Putamen (tissue), 1 donor: ENCODE results near the gene RAB15.

Experiments
- DNase-seq: peaks from one replicate; pipeline ENCODE4 v3.0.0-alpha.2; 2016; ENCODE audit warnings: low spot score

The RAB15 gene

DNA sequence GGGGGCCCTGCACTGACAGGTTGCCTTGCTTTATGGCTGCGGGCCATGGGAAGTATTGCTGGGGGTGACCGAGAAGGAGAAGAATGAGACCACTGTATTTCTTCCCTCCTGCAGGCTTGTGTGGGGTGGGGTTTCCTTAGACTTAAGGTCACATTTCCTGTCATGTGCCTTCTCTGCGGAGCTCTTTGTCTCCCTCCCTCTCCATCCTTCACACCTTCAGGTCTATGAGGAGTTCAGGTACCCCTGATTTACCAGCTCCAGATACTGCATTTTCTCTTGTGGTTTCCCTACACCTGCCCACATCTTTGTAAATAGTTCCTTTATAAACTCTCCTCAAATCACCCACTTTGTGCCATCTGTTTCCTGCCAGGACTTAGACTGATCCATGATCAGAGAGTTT, 18.2 kb upstream of the RAB15 start:
- no peak for DNase-seq

DNA sequence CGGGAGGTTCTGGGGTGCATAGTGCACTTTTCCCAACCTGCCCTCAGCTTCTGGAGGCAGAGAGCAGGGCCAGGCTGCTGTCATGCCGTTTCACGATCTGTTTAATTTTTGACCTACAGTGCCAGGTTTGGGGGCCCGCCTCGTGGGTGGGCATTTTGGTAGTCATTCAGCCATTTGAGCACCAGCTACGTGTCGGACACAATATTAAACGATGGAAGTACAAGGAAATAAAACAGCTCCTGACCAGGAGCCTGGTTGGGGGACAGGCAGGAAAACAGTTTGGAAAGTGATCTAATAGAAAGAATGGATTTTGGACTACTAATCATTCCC, 15.3 kb upstream of the RAB15 start:
- no peak for DNase-seq

DNA sequence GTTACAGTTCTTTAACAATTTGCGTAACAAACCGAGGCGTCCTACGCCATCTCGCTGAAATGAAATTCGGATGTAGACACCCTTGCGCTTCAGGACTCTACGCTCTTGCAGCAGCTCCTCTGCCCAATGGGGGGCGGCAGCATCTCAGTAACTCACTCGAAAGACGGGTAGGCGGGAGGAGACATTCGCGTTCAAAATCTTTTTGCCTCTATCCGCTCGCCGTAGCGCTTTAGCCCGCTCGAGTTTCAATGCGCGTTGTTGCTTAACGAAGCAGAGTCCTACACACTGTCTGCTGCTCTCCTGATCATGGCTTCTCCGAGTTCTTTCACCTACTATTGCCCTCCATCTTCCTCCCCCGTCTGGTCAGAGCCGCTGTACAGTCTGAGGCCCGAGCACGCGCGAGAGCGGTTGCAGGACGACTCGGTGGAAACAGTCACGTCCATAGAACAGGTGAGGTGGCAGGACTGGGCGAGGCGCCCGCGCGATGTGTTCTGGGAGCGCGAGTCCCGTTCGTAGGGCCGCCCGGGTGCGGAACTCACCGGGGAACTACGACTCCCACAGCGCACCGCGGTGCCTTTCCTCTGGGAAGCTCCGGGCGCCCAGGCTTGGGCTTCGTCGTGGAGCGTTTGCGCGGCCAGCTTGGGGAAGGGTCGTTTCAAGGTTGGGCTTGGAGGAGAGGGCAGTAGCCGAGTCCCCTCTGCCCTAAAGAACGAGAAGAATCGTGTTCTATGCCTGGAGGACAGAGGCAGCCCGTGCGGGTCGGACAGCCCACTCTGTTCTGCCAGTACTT, 14.7 kb upstream of the RAB15 start, which contains the start of gene FNTB:
TSS of gene FNTB (plus strand) at position 248 of the 790 bp plus-strand sequence. CDS start at position 307, 59 bp downstream.
- peak; percentile 98 for DNase-seq

DNA sequence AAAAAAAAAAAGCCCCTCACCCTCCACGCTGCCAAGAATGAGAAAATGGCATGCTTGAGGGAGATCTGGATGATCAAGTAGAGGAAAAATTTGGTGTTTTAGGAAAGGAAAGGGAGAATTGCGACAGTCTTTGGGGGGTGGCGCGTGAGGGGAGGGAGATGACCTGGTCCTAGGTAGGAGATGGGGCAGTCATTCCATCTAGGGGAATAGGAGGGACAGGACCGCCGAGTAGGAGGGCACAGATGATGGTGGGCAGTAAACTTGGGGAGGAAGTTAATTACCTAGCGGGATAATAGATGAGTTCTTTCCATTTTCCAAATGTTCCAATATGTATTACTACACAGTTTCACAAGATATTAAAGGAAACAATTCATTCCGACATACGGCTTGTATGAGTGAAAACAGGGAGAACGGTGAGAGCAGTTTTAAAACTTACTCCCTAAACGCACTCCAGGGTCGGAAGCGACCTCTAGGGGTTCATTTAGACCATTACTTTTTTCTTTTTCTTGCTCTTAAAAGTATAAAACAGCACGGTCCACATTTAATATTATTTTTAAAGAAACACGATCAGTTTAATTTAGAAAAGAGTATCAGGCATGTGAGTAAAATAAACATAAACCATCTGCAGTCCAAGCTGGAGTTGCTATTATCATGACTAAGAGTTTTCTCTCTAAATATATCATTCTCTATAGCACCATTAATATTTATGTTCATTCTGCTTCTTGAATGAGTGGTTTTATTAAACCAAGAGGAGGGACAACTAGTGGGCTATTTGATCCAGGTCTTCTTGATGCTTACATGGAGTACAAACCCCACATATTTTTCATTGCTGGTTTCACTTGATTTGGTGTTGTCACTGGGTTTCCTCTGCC, 11.5 kb upstream of the RAB15 start:
- DNase-seq = no peak

DNA sequence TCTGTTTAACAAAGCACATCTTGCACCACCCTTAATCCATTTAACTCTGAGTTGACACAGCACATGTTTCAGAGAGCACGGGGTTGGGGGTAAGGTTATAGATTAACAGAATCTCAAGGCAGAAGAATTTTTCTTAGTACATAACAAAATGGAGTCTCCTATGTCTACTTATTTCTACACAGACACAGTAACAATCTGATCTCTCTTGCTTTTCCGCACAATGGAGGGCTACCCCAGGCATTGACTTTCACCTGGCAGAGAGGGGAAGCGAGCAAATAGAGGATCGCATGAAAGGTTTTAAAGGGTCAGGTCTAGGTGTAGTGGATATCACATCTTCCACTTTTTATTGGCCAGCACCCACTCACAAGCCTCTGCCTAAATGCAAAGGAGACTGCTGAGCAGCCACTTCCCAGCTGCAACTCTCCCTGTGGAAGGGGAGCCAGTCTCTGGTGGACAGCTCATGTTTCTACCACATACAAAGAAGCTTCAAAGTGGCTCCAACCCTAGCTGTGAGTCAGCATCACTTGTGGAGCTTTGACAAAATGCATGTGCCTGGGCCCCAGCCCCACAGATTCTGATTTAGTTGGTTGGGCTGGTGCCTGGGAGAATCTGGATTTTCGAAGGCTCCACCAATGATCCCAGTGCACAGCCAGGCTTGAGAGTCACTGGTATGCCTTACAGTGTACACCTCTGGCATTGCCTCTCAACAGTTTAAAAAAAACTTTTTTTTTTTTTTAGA, 7.4 kb upstream of the RAB15 start:
- no peak for DNase-seq

DNA sequence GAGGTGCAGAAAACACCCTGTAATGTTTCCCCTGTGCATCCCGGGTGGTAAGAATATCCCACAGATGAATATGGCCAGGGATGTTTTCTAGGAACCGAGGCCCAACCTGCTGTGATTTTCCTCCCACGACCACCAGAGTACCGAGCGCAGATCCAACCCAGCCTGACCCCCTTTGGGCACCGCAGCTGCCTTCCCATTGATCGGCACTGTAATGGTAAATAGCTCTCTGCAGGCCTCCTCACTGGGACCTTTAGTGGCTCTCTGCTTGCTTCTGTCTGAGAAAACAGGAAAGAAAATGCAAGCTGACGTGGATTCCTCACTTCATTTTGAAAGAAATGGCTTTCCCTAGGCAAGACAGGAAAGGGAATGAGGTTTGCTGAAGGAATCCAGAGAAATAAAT, 2.4 kb upstream of the RAB15 start:
- DNase-seq = no peak

DNA sequence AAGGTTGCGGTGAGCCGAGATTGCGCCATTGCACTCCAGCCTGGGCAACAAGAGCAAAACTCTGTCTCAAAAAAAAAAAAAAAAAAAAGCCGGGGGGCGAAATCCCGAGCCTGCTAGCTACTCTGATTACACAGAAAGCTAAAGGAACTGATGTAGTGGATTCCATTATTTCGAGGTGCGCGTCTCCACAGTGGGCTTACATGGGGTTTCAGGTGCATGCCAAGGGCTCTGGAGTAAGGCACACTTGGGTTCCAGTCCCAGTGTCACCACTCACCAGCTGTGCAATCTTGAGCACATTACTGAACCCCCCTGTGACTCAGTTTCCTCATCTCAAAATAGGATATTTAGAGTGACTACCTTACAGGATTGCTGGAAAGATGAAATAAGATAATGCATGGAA, 1.7 kb upstream of the RAB15 start:
- no peak for DNase-seq

DNA sequence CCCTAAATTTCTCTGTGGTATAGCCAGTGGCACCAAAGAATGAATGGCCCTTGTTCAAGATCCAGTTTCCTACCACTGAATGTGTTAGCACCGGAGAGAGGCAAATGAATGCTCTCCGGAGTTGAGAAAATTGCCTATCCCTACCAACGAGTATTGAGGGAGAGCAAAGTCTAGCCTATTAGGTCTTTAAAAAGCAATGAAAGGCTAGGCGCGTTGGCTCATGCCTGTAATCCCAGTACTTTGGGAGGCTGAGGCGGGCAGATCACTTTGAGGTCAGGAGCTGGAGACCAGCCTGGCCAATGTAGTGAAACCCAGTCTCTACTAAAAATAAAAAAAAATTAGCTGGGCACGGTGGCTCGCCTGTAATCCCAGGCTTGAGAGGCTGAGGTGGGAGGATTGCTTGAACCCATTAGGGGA, 898 bp upstream of the RAB15 start:
- no peak for DNase-seq

DNA sequence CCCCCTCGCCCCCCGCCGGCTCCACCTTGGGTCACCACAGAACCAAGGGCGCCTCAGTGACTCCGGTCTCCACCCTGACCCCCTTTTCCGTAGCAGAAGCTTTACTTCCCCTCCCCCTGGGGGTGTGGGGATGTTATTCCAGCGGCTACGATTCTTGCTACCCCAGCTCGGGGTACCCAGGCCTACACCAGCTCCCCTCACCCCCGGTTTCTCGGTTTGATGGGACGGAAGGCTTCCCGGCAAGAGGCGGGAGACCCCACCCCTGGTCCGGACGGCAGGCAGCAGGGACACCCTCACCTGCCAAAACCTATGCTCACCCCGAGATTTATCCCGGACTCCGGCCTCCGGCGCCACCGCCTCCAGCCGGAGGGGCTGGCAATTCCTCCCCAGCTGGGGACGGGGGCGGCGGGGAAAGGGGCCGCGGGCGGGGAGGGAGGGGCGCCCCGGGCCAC, 619 bp downstream of the RAB15 start:
- no peak for DNase-seq

DNA sequence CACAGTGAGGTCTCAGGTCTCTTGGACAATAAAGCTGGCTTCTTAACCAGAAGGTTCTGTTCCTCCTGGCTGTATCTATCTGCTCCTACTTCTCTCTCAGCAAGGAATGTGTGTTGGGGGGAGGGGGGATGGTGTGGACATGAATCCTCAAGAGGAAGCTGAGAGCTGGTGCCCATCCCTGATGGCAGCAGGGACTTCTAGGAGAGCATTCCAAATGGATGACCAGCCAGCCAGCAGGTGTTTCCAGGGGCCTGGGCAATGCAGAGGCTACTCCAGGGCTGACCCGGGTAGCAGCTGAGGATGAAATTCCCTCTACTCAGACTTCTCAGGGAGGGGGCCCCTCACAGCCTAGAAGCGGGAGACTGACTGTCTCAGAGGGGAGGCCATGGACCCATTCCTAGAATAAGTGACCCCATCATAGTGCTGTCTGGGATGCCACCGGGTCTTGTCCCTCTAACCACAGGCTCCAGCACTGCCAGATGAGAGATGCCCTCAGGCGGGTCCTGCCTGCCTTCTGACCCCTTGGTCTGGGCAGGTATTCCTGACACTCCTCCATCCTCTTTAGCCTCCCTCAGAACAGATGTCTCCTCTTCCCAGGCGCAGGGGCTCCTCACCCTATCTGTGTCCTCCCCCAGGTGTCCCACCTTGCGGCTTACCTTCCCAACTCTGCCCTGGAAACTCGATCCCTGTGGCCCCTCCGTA, 1.2 kb downstream of the RAB15 start:
- no peak for DNase-seq

DNA sequence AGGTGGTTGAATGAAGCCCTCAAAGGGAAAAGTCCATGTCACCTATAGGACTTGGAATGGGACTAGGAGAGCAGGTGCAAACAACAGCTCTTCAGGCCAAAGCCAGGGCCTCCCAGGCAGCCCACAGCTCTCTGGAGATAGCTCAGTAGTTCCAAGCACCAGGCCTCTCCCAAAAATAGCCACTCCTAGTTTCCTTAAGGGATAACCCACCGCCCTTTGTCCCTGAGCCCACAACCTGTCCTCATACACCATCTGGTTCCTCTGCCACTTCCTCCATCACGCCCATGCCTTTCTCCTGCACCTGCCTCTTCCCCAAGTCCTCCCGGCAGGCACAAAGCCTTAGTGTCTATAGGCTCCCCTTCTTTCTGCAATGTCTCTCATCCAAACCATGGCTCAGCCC, 2.1 kb downstream of the RAB15 start:
- DNase-seq = no peak

DNA sequence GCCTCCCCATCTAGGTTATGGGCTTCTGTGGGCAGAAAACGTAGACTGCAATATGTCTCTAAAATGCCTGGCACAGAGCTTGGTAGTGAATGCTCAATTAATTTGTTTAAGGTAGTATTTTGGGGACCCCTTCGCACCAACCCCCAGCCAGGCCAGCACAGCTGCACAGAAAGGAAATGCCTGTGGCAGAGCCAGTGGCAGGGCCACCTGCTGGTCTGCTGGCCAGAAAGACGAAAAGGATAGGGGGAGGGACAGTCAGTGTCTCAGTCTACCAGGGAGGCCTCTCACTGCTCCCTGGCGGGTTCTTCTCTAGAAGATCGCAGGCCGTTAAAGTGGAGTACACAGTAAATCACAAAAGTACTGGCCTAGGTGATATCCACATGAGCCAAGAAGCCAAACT, 3.5 kb downstream of the RAB15 start:
- no peak for DNase-seq

DNA sequence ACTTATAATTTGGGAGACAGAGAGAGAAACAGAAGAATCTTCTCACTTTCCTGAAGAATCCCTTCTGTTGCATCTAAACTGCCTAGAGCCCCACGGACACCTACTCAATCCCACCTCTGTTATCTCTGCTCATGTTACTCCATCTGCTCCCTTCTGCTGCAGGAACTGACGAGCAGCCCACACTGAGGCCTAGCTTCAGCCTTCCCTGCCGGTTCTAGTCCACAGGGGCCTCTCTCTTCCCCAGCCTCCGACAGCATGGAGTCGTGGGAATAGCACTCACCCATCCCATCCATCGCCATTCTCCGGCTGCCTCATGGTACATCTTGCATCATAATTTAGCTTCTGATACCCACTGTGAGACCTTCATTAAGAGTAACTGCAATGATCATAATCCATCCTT, 4.0 kb downstream of the RAB15 start:
- no peak for DNase-seq

DNA sequence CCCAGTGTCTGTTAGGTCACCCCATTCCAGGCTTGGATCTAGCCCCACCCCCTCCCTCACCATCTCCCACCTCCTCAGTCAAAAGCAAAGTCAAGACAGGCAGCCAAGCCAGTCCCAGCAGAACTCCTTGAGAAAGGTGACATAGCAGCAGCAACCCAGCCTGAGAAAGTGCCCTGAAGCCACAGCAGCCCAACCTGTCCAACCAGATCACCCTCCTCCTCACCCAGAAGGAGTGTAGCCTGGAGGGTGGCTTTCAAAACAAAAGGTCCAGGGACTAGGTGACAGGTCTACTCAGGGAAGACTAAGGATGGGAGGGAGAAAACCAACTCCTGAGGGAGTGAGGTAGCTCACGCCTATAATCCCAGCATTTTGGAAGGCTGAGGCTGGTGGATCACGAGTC, 5.2 kb downstream of the RAB15 start:
- DNase-seq = no peak

DNA sequence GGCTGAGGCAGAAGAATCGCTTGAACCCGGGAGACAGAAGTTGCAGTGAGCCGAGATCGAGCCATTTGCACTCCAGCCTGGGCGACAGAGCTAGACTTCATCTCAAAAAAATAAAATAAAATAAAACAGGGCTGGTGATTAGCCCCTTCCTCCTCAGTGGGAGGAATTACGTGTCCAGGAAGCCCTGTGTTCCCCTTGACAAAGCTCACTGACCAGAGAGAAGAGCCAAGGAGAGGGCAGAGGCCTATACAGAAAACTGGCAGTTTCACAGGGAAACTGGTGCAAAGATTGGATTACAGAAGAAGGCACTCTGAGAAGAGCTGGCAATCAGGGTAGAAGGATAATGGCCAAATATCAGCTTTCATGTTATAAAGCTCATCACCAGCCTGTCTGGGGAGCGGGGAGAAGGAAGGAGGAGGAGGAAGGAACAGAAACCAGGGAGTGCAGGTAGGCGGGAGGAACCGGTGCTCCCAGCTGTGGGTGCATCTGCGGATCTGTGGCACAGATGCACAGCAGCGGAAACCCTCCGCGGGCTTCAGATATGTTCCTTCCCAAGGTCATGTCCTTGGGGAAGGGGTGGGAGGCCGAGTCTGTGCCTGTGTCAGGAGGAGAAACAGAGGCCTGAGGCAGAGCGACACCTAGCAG, 6.7 kb downstream of the RAB15 start:
- DNase-seq = peak; percentile 68

DNA sequence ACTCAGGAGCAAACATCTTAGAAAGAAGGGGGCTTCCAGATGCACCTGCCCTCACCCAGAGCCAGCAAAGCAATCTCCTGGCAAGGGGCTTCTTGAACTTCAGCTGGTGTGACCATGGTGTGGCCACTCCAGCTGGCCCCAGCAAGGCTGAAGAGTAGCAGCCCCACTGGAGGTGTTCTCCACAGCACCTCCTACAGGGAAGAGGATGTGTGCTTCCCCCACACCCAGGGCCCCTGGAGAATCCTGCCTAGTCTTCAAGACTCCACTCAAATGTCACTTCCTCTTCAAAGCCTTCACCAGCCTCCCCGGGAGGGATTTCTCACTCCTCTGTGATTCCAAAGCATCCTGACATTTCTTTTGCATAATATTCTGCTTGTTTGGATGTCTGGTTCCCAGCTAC, 8.5 kb downstream of the RAB15 start:
- no peak for DNase-seq

DNA sequence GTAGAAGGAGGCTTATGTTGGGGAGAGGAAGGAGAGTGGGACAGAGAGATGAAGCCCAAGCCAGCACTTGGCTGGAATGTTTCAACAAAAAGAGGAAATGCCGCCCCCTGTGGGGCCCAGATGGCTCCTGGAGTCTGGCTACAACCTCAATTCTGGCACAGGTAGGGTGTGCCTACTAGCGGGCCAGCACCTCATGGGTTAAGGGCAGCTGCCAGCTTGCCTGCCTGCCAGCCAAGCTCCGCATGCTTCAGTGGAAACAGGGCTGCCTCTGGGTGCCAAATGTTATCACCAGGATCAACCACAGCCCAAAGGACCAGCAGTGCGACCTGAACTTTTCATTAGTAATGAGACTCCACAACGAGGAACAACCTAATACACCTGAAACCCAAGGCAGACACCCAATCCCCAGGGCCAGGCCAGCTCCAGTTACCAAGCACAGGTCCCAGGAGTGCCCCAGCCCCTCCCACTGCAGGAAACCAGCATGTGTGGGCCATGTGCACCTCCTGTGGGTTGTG, 11.3 kb downstream of the RAB15 start:
- no peak for DNase-seq

DNA sequence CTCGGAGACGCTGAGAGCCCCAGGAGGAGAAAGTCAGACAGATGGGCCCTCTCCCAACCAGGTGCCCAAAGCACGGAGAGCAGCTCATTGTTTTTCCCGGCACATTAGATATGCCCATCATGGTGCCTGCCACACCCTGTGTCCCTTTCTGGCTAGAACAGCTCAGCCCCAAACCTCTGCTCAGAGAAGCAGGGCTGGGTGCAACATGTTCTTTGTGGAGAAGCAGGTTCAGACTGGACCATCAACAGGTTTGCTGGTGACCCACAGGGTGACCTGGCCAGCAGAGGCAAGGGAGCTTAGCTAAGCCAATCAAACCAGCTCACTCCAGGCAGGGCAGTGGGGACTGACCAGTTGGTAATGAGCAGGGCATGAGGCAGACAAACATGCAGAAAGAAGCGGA, 13.4 kb downstream of the RAB15 start:
- no peak for DNase-seq

DNA sequence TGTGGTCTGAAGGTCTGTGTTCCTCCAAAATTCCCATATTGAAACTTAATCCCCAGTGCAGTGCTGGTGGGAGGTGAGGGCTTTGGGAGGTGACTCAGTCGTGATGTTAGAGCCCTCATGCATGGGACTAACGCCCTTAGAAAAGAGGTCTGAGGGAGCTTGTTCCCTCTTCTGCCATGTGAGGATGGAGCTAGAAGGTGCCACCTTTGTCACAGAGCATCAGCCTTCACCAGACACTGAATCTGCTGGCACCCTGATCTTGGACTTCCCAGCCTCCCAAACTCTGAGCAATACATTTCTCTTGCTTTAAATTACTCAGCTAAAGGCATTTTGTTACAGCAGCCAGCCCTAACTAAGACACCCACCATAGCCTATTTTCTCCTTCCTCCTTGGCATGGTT, 13.9 kb downstream of the RAB15 start:
- no peak for DNase-seq

DNA sequence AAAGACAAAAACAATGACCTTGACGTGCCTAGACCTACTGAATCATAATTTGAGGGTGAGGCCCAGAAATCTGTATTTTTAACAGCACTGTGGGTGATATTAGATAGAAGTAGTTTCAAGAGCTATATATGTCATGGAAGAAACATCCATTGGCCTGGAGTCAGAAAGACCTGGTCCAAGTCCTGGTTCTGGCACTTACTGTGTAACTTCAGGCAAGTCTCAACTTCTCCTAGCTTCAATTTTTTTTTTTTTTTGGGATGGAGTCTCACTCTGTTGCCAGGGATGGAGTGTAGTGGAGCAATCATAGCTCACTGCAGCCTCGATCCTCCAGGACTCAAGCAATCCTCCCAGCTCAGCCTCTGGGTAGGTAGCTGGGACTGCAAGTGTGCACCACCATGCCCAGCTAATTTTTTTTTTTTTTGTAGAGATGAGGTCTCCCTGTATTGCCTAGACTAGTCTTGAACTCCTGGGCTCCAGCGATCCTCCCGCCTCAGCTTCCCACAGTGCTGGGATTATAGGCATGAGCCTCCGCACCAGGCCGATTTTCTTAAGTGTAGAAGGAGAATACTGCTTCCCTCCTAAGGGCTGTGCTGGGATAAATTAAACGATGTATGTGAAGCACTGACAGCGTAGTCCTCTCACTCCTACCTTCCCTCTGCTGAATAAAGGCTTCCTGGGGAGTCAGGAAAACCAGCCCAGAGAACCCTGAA, 15.3 kb downstream of the RAB15 start:
- DNase-seq = no peak

DNA sequence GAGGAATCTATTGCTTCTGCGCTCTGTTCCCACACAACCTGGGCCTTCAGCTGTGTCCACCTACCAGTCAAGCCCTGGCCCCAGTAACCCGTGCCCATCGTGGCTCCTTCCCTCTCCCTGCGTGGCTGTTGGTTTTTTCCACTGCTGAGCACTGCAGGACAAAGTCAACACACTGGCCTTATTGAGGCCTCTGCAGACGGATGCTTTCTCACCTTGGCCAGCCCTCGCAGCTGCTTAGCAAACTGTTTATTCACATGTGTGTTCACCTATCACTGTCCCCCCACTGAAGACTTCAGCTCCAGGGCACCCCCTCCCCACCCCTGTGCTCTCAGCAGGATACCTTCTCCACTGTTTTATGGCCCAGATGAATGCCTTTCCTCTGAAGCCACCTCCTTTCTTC, 16.8 kb downstream of the RAB15 start:
- DNase-seq = no peak
